H54 (cell line): ENCODE measurements around the gene MCRIP1.

Experiments
- DNase-seq: peaks from one replicate; pipeline ENCODE4 v3.0.0; 2011; ENCODE audit warnings: low spot score, mixed read lengths; ENCODE audit not compliant: insufficient read length
- FAIRE-seq: peaks from 3 replicates; lab custom pipeline; 2011; peaks lifted over from hg19 to GRCh38; lab: Jason Lieb, UNC
- POLR2A ChIP-seq: IDR thresholded peaks from 2 replicates; pipeline ENCODE4 v1.6.1; 2011; ENCODE audit warnings: low read depth, mild to moderate bottlenecking, low read length

MCRIP1 gene

GRCh38 chr17:81866440-81867169 lies 33.5 kb upstream of the MCRIP1 start:
- DNase-seq, result no peak
- no peak; the same call in 1 of the 2 replicates for TF ChIP-seq POLR2A
- no peak for FAIRE-seq

DNA sequence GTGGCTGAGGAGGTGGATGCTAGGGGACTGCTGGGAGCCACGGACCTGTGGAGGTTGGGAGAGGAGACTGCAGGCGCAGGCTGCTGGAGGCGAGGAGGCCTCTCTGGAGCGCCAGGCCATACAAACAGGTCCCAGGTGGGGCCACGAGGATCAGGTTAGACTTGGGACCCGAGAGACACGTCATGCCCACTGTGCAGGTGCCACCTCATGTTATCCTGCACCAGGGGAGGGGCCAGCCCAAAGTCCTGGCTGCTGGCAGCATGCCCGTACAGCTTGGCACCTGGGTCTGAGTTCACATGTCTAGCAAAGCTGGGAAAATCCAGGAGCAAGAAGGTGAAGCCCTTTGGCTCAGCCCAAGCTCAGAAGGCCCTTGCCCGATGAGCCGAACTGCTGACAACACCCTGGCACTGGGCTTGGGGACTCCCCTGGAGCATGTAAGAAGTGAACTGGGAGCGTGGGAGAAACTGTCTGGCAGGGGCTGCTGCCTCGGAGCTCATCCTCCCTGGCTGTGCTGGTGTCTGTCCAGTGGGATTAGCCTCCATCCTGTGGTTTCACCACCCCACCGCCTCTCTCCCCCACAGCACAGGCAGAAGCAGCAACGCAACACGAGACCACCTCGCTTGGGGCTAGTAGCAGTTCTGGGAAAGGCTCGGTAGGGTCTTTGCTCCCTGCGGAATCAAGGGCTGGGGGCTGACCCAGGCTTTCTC lies 32.8 kb upstream of the MCRIP1 start:
- TF ChIP-seq POLR2A, result no peak
- DNase-seq (no peak), FAIRE-seq (no peak)

DNA sequence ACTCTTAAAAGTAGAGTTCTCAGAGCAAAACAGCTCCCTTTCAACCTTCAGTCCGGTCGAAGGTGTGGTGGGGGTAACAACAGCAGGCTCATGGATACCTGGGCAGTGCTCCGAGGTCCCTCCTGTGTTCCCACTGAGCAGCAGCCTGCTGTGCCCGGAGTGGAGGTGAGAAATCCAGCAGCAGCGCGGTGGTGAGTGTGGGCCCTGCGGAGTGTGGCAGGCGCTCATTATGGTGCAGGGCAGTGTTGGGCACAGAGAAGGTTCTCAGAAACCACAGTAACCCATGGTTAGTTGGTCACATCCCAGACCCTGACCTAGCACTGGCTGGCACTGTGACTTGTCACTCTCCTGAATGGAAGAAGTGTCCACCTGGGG lies 32.3 kb upstream of the MCRIP1 start:
- FAIRE-seq, result no peak

GRCh38 chr17:81863833-81864768 lies 31.0 kb upstream of the MCRIP1 start:
- TF ChIP-seq POLR2A, result no peak
- FAIRE-seq, result no peak
- DNase-seq, result no peak

More for the DNA sequence above, 32.3 kb upstream of the MCRIP1 start:
- no peak for DNase-seq
- TF ChIP-seq POLR2A, result no peak

GRCh38 chr17:81863123-81863675 lies 30.1 kb upstream of the MCRIP1 start:
- no peak for TF ChIP-seq POLR2A
- FAIRE-seq (no peak), DNase-seq (no peak)

DNA sequence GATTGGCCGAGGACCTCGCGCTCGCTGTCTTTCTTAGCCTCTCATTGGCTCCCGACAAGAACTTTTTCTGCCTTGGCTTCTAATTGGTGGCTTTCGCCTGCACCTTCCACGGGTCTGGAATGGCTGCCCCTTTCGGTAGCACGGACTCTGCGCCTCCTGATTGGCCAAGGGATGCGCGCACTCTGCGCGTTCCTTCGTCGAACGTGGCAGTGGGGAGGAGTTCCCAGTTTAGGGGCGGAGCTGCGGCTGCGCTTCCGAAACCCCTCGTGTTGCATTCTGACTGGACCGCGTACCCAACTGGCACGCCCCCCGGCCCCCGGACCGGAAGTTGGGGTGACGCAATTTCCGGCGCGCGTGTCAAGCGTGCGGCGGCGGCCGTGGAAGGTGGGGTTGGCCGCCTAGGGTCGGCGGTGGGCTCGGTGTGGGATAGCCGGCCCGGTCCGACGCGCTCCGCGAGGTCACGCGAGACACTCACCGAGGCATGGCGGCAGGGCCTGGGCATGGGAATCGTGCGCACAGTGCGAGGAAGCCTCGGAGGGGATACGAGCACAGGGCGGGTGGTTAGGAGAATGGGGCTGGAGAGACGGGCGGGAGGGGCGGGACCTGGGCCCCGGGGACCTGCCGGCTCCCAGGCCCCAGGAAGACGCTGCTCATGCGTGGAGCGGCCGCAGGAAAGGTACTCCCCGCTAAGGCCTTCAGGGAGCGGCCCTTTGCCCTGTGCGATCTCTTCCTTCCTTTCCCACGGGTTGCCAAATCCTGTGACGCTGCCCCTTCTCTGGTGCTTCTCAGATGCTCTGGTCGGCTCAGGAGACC lies 27.9 kb upstream of the MCRIP1 start:
- peak; percentile 92 for TF ChIP-seq POLR2A
- FAIRE-seq (peak; percentile 23), DNase-seq (peak; percentile 99)

DNA sequence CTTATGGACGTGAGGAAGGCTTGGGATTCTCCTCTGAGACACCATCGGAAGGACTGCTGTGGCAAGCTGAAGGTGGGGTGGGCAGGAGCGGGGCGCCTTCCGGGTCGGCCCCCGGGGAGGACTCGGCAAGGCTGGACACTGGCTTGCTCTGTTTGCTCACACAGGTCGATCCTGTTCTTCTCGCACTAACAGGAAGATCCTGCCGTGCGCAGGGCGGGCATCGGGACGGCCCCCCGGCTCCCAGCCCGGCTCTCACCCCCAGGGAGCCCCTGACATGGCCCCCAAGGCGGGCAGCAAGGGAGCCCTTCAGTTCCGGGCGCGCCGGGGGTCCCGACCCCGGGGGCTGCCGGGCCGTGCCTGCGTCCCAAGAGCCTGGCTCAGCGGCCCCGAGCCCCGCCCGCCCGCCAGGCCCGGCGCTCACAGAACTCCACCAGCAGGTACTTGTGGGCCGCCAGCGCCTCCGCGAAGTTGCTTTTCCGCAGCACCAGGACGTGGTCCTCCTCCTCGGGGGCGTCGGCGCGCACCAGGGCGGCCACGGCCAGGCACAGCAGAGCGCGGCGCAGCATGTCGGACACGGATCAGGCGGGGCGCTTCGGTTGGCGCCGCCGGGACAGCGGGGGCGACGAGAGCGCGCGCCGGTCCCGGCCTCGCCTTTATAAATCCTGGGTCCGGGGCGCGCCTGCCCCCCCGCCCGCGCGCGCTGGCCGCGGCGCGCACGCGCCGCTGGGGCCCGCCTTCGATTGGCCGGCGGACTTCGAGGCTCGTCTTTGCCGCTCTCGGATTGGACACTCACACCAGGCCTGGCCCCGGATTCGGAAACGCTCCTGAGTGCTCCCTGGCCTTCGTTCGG lies 27.0 kb upstream of the MCRIP1 start, which contains the start of gene P4HB:
Gene P4HB, minus strand, starts transcription at position 630 of the 850 bp plus-strand sequence. Its CDS starts 64 bp downstream, at position 566.
- peak; percentile 99 for TF ChIP-seq POLR2A
- DNase-seq (no peak), FAIRE-seq (no peak)

DNA sequence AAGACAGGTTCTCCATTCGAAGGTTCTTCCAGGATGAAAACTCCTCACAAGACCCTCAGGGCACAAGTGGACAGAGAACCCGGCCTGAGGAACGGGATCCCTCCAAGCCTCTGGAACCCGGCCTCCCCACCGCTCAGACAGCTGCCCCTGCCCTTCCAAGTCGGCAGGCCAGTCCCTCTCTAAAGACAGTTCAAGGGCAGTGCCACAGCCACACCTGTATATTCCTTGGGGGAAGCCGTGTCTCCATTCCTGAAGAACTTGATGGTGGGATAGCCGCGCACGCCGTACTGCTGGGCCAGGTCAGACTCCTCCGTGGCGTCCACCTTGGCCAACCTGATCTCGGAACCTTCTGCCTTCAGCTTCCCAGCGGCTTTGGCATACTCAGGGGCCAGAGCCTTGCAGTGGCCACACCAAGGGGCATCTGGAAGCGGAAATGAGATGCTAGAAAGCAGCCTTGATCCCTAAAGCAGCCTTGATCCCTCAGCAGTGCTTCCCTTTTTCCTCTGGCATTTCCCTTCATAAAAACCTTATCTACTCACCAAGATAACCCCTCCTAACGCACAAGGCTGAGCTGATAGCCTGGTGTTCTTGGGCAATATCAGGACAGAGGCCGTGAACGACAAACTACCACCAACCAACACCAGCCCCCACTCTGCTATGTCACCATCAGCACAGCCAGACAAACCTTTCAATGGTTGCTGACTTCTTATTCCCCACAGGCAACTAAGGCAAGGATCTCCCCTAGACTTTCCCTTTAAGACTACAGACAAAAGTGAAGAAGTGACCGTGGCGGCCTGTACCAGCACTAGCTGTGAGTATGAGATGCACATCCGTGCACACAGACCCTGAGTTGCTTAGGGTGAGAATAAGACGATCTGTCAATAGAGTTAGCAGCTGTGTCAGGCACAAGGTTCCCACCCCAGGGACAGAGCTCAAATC lies 26.1 kb upstream of the MCRIP1 start:
- TF ChIP-seq POLR2A, result no peak
- FAIRE-seq (no peak), DNase-seq (no peak)

DNA sequence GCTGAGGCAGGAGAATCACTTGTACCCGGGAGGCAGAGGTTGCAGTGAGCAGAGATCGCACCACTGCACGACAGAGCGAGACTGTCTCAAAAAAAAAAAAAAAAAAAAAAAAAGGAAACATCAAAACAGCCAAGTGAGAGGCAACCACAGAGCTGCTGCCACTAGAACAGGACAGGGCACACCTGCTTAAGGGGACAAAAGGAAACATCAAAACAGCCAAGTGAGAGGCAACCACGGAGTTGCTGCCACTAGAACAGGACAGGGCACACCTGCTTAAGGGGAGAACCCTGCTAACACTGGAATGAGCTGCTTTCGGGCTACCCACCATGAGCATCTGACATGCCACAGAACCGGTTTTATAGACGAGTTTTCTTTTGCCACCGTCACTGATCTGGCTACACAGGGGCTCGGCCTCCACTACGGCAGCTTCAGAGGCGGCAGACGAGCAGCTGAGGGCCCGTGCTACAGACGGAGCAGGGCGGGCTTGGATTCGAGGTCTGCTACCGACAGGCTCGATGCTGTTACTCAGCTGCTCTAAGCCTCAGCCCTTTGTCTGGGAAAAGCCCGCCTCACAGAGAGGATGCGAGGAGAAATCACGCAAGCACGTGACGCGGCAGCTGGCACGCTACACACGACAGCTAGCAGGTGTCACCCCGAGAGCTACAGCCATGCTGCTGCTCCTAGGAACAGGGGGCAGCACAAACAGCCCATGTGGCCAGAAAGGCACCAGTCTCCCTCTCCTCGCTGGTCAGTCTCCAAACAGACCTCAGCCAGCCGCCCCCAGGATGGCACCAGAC lies 25.3 kb upstream of the MCRIP1 start:
- TF ChIP-seq POLR2A, result no peak
- FAIRE-seq, result no peak
- DNase-seq, result no peak

GRCh38 chr17:81854974-81855774 lies 22.1 kb upstream of the MCRIP1 start:
- DNase-seq (no peak), FAIRE-seq (no peak)
- no peak for TF ChIP-seq POLR2A
